Sigmoid colon (tissue), 4 donors: ENCODE measurements around the gene INO80B.

Source experiments
- CTCF ChIP-seq, 4 experiments: fragments of 450-650 bp in 3 of 4; fragments of 200-600 bp in 1 of 4; IDR thresholded peaks; one replicate each; pipeline ENCODE4 v1.5.1; 2016 to 2019; ENCODE audit warnings: antibody characterized with exemption in 4 of 4, mild to moderate bottlenecking in 3 of 4, moderate library complexity in 2 of 4
- POLR2A ChIP-seq, 2 donors: fragments of 450-650 bp; IDR thresholded peaks; one replicate each; pipeline ENCODE4 v1.6.1; 2016; ENCODE audit warnings: antibody characterized with exemption in 2 of 2, mild to moderate bottlenecking in 2 of 2, moderate library complexity in 2 of 2
- POLR2AphosphoS5 ChIP-seq, 4 donors: sonication (generic); formaldehyde crosslinking; IDR thresholded peaks; one replicate each; pipeline ENCODE4 v1.6.1; 2017; ENCODE audit warnings: antibody characterized with exemption in 4 of 4

GRCh38 chr2:74504591-74504990 is 49.7 kb downstream of the INO80B start:
- TF ChIP-seq CTCF (IDR thresholded peaks at IDR 0.05) (no peak), POLR2A (IDR thresholded peaks at IDR 0.05) (no peak), POLR2AphosphoS5 (IDR thresholded peaks at IDR 0.05) (no peak)
